ENCODE measurements around the gene TMEM163. TPM values are rescaled to one million over a fixed set of nuclear protein-coding genes. Genes with fewer than 3 reads are reported as not detected.

The TMEM163 gene
- total RNA-seq, 1 experiment from 2014 or later, result 2.5 TPM

DNA sequence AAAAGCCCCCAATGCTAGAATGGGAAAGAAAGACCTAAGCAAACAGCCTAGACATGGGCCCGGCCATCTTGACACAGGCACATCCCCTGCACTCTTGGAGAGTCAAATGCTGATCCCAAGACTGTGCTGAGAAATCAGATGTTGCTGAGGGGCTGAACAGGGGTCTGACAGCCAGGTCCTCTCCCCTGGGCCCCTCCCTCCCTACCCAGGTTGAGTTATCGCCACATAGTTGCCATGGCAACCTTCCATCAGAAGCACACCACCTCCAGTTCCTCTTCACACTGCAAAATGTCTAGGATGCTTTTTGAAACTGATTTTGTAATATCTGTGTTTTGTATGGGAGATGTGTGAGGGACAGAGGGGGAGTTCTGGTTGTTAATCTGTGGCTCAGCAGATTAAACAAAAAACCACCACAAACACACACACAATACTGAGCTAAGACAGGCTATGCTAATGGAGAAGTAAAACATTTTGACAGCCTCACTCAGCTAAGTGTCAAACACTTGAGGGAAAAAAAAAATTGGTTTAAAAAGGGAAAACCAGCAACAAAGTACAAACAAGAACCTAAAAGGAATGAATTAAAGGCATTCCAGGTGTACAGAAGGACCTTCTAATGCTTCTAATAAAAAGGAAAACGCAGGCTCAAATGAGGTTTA lies 88.2 kb downstream of the TMEM163 start:
- no peaks in the 10 kb centered on the region for H3K27me3 Mint-ChIP-seq (ENCODE audit: unreplicated experiment)
- H3K4me1 Mint-ChIP-seq (ENCODE audit: low read depth, unreplicated experiment), result no peaks in the 10 kb centered on the region
- H3K4me3 Mint-ChIP-seq (ENCODE audit: low read depth, unreplicated experiment), result no peak overlapping the region
- no peaks in the 10 kb centered on the region for H3K9me3 Mint-ChIP-seq (ENCODE audit: low read depth, unreplicated experiment)
- intact Hi-C loops (cut with micrococcal nuclease; ENCODE audit: unreplicated experiment), result no loop called here
- no TSS peak for BruUV-seq (replicated peaks)
- TF ChIP-seq, protein P1, sequence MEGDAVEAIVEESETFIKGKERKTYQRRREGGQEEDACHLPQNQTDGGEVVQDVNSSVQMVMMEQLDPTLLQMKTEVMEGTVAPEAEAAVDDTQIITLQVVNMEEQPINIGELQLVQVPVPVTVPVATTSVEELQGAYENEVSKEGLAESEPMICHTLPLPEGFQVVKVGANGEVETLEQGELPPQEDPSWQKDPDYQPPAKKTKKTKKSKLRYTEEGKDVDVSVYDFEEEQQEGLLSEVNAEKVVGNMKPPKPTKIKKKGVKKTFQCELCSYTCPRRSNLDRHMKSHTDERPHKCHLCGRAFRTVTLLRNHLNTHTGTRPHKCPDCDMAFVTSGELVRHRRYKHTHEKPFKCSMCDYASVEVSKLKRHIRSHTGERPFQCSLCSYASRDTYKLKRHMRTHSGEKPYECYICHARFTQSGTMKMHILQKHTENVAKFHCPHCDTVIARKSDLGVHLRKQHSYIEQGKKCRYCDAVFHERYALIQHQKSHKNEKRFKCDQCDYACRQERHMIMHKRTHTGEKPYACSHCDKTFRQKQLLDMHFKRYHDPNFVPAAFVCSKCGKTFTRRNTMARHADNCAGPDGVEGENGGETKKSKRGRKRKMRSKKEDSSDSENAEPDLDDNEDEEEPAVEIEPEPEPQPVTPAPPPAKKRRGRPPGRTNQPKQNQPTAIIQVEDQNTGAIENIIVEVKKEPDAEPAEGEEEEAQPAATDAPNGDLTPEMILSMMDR (IDR thresholded peaks at IDR 0.05; ENCODE audit: unreplicated experiment), result no peak
- CTCF ChIA-PET, result no interaction called here
- no peak overlapping the region for H3K27ac Mint-ChIP-seq (ENCODE audit: unreplicated experiment)
- DNase-seq, result no peak
- H3K36me3 Mint-ChIP-seq (ENCODE audit: insufficient read depth, unreplicated experiment), result no peaks in the 10 kb centered on the region

DNA sequence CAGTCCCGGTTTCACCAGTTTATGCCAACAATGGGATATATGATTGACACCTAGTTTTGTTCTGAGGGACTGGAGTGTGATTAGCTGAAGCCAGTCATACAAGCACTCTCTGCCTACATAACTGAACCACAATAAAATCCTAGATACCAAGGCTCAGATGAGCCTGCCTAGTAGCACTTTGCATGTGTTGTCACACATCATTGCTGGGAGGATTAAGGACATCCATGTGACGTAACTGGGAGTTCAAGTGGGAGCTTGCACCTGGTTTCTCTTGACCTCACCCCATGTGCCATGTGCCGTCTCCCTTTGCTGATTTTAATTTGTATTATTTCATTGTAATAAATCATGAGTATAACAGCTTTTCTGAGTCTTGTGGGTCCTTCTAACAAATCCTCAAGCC lies 90.3 kb downstream of the TMEM163 start:
- TF ChIP-seq, protein P1 (IDR thresholded peaks at IDR 0.05; ENCODE audit: unreplicated experiment), result no peak
- Mint-ChIP-seq H3K9me3 (ENCODE audit: low read depth, unreplicated experiment) (no peaks in the 10 kb centered on the region), H3K36me3 (ENCODE audit: insufficient read depth, unreplicated experiment) (no peaks in the 10 kb centered on the region), H3K27me3 (ENCODE audit: unreplicated experiment) (no peaks in the 10 kb centered on the region), H3K4me1 (ENCODE audit: low read depth, unreplicated experiment) (no peaks in the 10 kb centered on the region), H3K27ac (ENCODE audit: unreplicated experiment) (no peak overlapping the region), H3K4me3 (ENCODE audit: low read depth, unreplicated experiment) (no peak overlapping the region)
- no TSS peak for BruUV-seq (replicated peaks)
- DNase-seq, result no peak
- CTCF ChIA-PET, result no interaction called here
- intact Hi-C loops (cut with micrococcal nuclease; ENCODE audit: unreplicated experiment), result no loop called here

DNA sequence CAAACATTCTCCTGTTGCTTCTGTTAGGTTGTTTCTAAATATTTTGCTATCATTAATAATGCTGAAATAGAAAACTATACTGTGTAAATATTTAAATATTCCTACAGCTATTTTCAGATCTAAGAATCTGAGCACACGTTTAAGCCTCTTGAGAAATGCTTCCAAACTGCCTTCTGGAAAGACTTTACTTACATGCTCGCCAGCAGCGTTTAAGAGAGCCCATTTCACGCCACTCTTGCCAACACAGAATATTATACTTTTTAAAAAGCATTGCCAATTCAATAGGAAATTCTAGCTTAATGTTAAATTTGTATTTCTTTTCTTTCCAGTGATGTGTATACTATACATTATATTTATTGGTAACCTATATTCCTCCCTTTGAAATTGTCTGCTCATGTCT lies 92.0 kb downstream of the TMEM163 start:
- H3K4me1 Mint-ChIP-seq (ENCODE audit: low read depth, unreplicated experiment), result no peaks in the 10 kb centered on the region
- H3K4me3 Mint-ChIP-seq (ENCODE audit: low read depth, unreplicated experiment), result no peak overlapping the region
- no peaks in the 10 kb centered on the region for H3K27me3 Mint-ChIP-seq (ENCODE audit: unreplicated experiment)
- DNase-seq, result no peak
- CTCF ChIA-PET, result interaction anchor here (0.6 kb wide), 1 partner anchor 11 kb away, joined by 5 read pairs; no protein-coding TSS in a partner anchor
- H3K27ac Mint-ChIP-seq (ENCODE audit: unreplicated experiment), result no peak overlapping the region
- intact Hi-C loops (cut with micrococcal nuclease; ENCODE audit: unreplicated experiment), result no loop called here
- TF ChIP-seq, protein P1 (IDR thresholded peaks at IDR 0.05; ENCODE audit: unreplicated experiment), result no peak
- no peaks in the 10 kb centered on the region for H3K36me3 Mint-ChIP-seq (ENCODE audit: insufficient read depth, unreplicated experiment)
- BruUV-seq (replicated peaks), result no TSS peak
- no peaks in the 10 kb centered on the region for H3K9me3 Mint-ChIP-seq (ENCODE audit: low read depth, unreplicated experiment)

DNA sequence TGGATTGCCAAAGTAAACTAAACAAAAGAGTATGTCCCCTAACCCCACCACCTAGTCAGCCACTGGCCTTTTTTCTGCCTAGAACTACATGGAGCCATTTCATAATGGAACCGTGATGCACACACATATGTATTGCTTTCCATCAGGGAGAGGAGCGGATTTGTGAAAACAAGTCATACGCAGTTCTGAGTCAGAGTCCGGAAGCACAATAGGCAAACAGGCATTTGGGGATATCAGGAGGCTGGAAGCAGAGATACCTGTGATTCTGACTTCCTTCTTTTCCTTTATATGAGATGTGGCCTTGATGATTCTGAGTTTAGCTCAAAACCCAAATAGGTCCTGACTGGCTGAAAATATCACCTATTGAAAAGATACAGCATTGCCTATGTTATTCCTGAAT lies 93.5 kb downstream of the TMEM163 start:
- Mint-ChIP-seq H3K4me1 (ENCODE audit: low read depth, unreplicated experiment) (no peaks in the 10 kb centered on the region), H3K27me3 (ENCODE audit: unreplicated experiment) (no peaks in the 10 kb centered on the region), H3K9me3 (ENCODE audit: low read depth, unreplicated experiment) (no peaks in the 10 kb centered on the region), H3K4me3 (ENCODE audit: low read depth, unreplicated experiment) (no peak overlapping the region), H3K36me3 (ENCODE audit: insufficient read depth, unreplicated experiment) (no peaks in the 10 kb centered on the region), H3K27ac (ENCODE audit: unreplicated experiment) (no peak overlapping the region)
- no peak for DNase-seq
- CTCF ChIA-PET, result no interaction called here
- TF ChIP-seq, protein P1 (IDR thresholded peaks at IDR 0.05; ENCODE audit: unreplicated experiment), result no peak
- BruUV-seq (replicated peaks), result no TSS peak
- intact Hi-C loops (cut with micrococcal nuclease; ENCODE audit: unreplicated experiment), result no loop called here

Data from Calu3 (cell line).